Fibroblast of skin of left quadriceps (primary cell): ENCODE data around the gene SIRT7.
"Not testable (repeated sequence)": the region's sequence is repeated elsewhere in the genome, so short reads cannot be mapped to it uniquely, and the experiment has no call there.

ENCODE experiments used
- DNase-seq, 2 experiments: peaks; one replicate each; pipeline ENCODE4 v3.0.0-alpha.2; 2013; ENCODE audit warnings: low read depth in 2 of 2

Gene SIRT7

GRCh38 chr17:81920612-81921536 lies 2.9 kb upstream of the SIRT7 start:
- DNase-seq = no peak

- DNase-seq = no peak
Measured at GRCh38 chr17:81918832-81919545, 1.0 kb upstream of the SIRT7 start.

- DNase-seq = not testable (repeated sequence)
Measured at GRCh38 chr17:81918333-81918669, 325 bp upstream of the SIRT7 start.

GRCh38 chr17:81916234-81917001 lies 1.6 kb downstream of the SIRT7 start:
- no peak for DNase-seq

- DNase-seq = no peak
Measured at GRCh38 chr17:81915331-81915730, 2.6 kb downstream of the SIRT7 start.

- DNase-seq = no peak
Measured at GRCh38 chr17:81914103-81914850, 3.7 kb downstream of the SIRT7 start.

GRCh38 chr17:81913394-81914102 lies 4.4 kb downstream of the SIRT7 start:
- DNase-seq = no peak

- no peak for DNase-seq
Measured at GRCh38 chr17:81912441-81913309, 5.3 kb downstream of the SIRT7 start.

GRCh38 chr17:81911969-81912368 lies 6.0 kb downstream of the SIRT7 start:
- DNase-seq = no peak

GRCh38 chr17:81911277-81911961 lies 6.6 kb downstream of the SIRT7 start, which contains the start of gene PCYT2:
TSS of gene PCYT2 (minus strand) at chr17:81911399. CDS start at chr17:81911355, 44 bp downstream.
- DNase-seq = peak; percentile 63 to 67

GRCh38 chr17:81910840-81911276 lies 7.1 kb downstream of the SIRT7 start:
- DNase-seq = no peak

GRCh38 chr17:81909966-81910839 lies 7.8 kb downstream of the SIRT7 start:
- no peak for DNase-seq

- no peak for DNase-seq
Measured at GRCh38 chr17:81909231-81909630, 8.7 kb downstream of the SIRT7 start.

GRCh38 chr17:81908793-81909192 lies 9.2 kb downstream of the SIRT7 start:
- no peak for DNase-seq

- DNase-seq = no peak
Measured at GRCh38 chr17:81907219-81908145, 10.5 kb downstream of the SIRT7 start.

- DNase-seq = no peak
Measured at GRCh38 chr17:81906476-81907218, 11.3 kb downstream of the SIRT7 start.
